NOMO-1 (cell line): ENCODE results near the gene ETNK2.
A peak's percentile ranks its signal among the peaks of the same experiment; 100 is the strongest.

Source experiments
- DNase-seq, 2 experiments: peaks; one replicate each; lab custom pipeline; 2025; ENCODE audit not compliant: unreplicated experiment in 2 of 2; lab: John Stamatoyannopoulos, UW

Gene ETNK2

DNA sequence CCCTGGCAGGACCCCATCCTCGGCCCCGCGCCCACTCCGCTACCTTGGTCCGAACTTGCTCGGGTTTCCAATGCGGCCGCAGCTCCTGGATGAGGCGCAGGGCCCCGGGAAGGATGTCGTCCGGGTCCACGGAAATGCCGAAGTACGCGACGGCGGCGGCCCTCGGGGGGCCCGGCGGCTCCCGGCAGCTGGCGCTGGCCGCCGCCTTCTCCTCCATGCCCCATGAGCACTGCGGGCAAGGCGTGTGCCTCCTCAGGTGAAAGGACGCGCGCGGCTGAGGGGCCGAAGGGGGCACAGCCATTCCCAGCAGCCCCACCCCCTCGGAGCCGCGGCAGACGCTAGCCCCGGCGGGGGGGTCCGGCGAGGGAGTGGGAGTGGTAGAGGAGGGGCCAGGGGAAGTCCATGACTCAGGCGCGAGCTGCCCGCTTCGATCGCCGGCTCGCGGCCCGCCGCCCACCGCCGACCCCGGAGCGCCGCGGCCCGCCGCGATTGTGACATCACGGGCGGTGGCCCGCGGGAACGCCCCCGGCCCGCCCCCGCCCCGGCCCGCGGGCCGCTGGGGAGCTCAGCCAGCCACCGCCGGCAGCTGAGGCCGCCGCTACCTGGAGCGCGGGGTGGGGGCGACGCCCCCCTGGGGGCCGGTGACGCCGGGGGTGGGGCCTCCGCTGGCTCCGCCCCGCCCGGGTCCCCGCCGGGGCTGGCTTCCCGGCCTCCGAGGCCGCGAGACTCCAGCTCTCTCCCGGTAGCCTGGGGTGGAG, at the start of gene ETNK2:
Gene ETNK2 (minus strand): TSS at position 493 of the 758 bp plus-strand sequence. CDS start 192 bp downstream, at position 301.
- DNase-seq = peak in 1 of 2 experiments; percentile 29

DNA sequence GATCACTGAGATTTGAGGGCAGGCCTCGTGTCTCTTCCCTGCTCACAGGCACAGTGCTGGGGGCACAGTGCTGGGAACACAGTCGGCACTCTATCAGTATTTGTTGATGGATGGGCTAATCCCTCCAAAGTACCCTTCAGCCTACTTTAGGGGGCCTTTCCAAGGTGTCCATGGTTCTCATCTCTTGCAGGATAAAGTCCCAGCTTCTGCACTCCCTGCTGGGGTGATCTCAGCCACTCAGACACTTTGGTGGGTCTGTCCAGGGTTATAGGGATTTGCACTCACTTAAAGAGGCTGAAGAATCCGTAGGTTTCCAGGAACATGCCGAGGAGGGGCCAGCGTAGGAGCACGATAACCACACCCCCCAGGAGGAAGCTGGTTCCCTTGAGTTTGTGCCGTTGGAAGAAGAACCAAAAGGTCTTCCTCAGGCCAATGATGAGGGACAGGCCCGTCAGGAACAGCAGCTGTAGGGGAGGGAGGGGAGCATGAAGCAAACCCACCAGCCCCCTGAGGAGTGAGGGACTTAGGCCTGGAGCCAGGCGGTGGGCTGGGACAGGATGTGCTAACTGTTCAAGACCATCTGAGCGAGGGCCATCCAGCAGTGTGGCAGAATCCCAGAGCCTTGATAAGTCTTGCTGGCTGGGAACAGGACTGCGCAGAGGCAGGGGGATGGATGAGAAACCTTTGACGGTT, 49.6 kb upstream of the ETNK2 start:
- no peak for DNase-seq

DNA sequence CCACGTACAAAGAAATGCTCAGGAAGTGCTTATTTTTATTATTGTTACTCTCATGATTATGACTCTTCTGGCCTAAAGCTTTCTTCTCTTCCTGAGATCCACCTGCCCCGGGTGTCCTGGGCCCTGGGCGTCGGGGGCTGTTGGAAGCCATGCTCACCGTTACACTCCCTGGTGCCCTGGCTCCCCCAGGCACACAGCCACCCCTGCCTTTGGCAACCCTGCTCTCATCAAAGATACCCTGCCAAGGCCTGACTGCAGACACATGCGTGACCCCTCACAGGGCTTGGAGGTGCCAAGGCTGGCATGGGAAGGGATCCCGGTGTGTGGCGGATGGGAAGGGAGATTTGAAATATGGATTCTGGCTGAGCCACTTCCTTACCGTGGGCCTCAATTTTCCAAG, 47.7 kb upstream of the ETNK2 start:
- DNase-seq = no peak

DNA sequence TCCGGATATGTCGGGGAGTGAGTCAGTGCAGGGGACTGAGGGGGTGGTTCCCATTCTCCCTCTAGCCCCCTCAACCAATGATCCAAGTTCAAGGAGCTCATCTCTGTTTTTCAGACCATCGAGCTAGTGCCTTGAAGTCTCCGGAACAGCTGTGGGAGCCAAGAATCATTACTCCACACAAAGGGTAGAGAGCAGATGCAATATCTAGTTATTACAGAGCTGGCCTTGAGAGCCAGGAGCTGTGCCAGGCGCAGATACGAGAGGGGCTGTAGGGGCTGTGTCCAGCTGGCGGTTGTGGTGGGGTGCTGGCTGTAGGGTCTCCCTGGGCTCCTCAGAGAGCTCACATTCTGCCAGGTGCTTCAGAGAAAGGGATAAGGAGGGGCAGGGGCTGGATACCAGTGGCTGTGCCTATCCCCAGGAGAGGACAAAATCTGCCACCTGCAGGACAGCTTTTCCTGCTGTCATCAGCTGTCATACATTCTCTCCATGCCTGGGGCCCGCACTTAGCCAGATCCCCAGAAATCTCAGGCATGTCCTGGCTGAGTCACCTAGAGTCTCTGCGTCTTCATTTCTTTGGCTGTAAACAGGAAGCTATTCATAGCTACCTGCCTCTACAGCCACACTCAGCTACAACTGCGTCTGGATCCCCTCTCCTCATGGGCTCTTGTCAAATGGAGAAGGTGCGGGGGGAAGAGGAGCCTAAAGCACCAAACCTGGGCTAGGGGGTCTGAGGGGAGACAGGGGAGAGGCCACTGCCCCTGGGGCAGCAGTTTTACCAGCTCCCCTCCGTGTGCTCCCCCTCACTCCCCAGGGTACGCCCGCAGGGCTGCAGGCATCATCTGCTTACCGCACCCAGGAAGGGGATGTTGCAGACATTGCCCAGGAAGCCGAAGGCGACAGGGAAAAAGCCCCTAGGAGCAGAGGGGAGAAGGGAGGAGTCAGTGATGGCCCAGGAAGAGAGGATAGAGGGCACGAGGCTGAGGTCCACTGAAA, 46.8 kb upstream of the ETNK2 start:
- no peak for DNase-seq

- no peak for DNase-seq
These were observed 45.2 kb upstream of the ETNK2 start for GRCh38 chr1:204197068-204197467.

- DNase-seq = no peak
These were observed 44.4 kb upstream of the ETNK2 start, which contains the start of gene KISS1 for GRCh38 chr1:204196068-204196795. Gene KISS1, minus strand, starts transcription at chr1:204196491. Its CDS starts 3,615 bp downstream, at chr1:204192876.

- no peak for DNase-seq
These were observed 42.9 kb upstream of the ETNK2 start for GRCh38 chr1:204194771-204195170.

DNA sequence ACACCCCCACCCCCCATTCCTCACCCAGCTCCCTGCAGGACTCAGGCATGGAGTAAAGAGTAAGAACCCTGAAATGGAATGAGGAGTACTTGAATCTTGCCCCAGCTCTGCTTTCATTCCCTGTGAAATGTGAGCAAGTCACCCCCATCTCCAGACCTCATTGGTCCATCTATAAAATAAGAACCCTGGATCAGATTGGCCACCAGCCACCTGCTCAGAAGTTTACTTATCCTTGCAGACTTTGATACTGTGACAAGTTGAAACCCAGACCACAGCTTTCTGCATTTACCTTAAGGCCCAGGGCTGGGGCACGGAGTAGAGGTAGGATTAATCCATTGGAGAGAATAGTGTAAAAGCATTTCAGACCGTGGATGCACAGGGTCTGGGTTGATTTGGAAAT, 42.2 kb upstream of the ETNK2 start:
- DNase-seq = no peak

DNA sequence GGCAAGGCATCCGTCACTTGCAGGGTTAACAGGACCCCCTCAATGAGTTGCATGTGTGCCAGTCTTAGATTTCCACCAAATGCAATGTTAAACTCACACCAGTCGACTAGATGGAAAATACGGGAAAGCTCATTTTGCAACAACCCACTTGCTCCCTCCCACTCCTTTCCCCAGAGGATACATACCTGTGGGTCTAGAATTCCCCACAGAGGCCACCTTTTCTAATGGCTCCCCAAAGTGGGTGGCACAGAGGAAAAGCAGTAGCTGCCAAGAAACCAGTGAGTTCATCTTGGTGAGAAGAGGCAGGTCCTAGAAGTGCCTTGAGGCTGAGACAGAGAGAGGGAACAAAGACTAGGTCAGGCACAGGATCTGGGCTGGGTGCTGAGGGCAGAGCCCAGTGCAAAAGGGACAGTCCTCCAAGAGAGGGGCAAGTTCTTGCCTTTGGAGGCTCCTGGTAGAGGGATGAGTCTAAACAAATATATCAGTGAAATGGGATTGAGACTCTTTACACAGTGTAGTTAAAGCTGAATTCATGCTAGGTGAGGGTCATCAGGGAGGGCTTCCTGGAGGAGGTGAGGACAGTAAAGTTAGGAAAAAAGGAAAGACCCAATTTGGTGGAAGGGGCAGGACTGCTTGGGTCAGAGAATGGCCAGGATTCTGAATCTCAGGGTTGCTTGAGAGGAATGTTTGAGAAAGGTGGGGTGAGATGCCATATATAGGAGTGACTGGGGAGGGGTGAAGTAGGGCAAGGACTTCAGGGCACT, 40.9 kb upstream of the ETNK2 start:
- DNase-seq = no peak

- DNase-seq = no peak
These were observed 40.2 kb upstream of the ETNK2 start for GRCh38 chr1:204192046-204192445.

DNA sequence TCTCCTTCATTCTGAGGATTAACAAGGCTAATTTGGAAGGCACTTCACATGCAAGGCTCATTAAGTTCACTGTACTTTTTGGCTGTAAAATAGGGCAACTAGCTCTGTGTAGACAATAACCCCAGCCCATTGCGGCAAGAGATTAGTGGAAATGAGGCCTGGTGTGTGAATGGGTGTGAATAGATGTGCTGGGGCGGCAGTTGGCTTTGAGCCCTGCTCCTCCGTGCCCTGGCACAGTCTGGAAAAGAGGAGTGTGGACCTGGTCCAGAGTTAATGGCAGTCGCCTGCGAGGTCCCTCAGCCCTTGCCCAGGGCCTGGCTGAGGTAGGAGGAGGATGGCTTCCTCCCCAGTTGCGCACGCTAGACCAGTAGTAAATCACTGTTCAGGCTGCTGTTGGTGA, 39.6 kb upstream of the ETNK2 start:
- no peak for DNase-seq

DNA sequence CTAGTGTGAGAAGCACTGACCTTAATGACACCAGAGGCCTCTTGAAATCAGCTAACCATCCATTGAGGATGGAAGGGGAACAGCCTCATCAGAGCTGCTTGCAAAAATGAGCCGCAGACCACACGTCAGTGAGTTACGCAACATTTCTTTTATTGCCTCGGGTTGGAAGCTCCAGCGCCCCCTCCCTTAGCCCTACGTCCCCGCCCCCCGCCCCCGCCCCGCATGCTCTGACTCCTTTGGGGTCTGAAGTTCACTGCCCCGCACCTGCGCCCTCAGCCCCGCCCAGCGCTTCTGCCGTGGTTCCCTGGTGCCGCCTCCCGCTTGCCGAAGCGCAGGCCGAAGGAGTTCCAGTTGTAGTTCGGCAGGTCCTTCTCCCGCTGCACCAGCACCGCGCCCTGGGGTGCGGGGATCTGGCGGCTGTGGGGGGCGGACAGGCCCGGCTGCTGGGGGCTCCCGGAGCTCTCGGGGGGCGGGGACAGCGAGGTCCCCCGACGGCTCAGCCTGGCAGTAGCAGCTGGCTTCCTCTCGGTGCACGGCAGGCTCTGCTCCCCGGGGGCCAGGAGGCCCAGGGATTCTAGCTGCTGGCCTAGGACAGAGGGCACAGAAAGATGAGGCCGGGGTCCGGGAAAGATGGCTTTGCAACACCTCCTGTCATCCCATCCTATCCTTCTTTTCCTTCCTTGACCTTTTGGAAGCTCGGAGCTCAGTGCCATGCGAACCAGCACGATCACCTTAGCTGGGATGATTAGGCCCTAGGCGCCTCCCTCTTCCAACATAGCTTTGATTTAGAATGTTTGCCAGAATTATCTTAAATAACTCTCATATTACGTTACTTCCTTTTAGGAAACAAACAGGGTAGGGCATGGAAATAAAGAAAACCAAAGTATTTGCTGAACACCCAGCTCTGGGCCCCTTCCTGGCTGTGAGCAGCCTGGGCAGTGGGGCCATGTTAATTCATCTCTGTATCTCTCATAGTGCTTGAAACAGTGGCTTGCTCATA, 38.7 kb upstream of the ETNK2 start:
- peak; percentile 88 to 90 for DNase-seq

DNA sequence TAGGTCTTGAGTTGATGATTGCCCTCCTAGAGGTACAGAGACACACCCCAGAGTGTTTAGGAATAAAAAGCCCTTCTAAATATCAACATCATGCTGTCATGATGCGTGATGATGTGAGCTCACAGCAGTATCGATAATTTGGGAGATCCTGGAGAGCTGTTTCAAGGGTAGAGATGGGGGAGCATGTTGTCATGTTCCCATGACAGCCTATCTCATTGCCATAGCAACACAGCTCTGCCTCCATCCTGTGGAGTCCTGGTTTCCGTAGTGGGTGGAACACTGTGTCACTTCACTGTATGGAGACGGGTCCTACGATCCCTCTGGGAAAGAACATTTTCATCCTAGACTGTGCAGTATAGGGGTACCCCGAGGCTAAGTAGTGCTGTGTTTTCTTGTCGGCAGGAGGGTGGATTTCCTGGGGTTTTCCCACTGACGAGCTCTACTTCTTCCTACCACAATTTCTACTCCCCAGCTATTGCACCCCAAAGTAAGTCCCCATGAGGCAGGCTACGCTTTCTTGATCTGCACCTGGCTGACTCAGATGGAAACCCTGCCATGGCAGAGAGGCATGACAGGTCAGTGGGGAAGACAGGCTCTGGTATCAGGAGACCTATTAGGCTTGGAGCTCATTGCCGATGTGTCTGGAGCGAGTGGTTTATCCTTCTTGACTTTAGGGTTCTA, 37.3 kb upstream of the ETNK2 start:
- DNase-seq = no peak

DNA sequence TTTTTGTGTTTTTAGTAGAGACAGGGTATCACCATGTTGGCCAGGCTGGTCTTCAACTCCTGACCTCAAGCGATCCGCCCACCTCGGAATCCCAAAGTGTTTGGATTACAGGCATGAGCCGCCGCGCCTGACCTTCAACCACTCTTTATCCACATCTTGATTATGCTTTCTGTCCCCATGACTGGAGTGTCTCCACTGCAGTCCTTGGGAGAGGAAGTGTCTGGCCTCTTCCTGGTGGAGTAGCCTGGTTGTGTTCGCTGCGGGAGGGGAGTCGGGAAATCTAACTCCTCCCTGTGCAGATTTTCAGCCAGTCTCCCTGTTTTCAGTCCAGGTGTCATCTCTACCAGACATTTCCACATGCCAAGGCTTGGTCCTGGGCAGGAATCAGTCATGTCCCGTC, 34.8 kb upstream of the ETNK2 start:
- DNase-seq = no peak

DNA sequence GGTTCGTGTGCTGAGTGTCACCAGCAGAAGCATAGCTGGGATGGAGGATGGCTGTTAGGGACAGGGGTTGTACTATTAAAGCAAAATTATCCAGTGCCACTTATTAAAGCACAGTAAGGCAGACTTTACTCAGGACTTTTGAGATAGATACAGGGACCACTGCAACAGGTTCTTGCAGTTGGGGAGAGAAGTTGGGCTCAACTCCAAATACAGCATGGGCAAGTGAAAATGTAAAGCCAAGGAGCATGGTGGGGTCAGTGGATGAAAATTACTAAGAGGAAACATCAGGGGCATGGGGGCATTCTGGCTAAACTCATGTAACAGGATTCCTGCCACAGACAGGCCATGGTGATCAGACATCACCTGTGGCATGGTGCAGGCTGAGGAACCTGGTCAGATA, 29.3 kb upstream of the ETNK2 start:
- no peak for DNase-seq

GRCh38 chr1:204180133-204180532, 28.3 kb upstream of the ETNK2 start:
- DNase-seq = no peak

DNA sequence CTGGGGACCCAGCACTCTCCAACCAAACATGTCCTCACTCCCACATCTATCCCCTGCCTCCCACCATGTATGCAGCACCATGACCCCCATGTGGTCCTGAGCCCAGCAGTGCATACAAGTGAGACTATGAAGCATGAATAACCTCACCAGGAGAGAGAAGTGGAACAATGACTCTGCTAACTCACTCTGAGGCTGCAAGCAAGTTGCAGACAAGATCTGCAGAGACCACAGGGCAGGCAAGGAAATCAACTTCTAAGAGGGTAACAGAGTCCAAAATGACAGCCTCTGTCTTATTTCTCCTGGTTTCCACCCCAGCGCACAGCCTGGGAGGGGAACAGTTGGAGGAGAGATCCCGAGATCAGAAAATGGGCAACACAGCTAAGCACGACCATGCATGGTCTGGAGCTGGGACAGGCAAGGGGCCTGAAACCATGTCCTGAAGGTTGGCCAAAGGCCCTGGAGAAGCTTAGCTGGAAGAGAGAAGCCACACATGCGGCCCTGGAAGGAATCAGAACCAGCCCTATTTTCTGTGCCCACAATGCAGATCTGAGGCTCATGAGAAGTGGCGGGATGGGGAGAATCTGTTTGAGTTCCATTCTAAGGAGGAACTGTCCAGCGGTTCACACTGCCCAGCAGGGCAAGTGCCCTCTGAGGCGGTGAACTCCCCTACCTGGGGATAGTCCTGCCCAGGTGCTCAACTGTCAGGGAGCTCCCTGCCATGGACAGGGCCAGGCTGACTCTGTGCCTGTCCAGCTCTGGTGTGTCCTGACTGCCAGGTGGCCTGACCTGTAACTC, 26.8 kb upstream of the ETNK2 start:
- DNase-seq = no peak
